ENCODE results near the gene AKAP6.
A peak's percentile ranks its signal among the peaks of the same experiment; 100 is the strongest.

The AKAP6 gene

DNA sequence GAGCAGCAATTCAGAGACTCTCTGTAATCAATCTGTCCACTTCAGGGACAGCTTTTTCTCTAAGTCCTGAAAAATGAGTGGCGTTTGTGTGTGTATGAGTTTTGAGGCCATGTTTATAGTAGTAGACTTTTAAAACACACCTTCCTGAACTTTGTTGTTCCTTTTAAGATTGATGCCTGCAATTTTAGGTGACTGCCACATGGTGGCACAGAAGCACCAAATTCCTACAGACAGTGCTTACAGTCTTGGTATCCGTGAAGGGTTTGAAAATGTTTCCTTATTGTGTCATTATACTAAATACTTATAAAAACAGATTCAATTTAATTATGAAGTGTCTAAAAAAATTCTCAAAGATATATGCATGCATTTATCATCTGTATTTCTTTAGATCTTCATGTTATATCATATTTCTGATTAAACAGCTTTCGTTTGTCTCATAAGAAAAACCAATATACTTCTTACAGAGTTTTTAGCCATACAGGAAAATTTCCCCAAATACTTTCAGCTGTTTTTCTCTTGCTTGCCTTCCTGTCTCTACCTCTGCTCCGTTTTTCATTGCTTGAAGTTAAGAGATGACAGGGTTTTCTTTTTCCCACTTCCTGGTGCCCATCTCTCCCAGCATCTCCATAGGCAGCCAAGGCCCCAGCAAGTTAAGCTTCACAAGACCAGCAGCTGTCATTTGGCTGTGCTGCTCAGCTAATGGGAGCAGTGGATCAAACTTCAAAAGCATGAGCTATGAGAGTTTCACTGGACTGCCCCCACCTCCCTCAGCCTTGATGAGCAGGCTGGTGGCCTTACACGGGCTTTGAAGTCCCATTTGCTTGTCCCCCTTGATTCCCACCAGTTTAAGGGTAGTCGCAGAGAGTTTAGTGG is 259.6 kb downstream of the AKAP6 start:
- peak; percentile 41 for DNase-seq (ENCODE audit: low read depth)
- TF ChIP-seq, protein P1, sequence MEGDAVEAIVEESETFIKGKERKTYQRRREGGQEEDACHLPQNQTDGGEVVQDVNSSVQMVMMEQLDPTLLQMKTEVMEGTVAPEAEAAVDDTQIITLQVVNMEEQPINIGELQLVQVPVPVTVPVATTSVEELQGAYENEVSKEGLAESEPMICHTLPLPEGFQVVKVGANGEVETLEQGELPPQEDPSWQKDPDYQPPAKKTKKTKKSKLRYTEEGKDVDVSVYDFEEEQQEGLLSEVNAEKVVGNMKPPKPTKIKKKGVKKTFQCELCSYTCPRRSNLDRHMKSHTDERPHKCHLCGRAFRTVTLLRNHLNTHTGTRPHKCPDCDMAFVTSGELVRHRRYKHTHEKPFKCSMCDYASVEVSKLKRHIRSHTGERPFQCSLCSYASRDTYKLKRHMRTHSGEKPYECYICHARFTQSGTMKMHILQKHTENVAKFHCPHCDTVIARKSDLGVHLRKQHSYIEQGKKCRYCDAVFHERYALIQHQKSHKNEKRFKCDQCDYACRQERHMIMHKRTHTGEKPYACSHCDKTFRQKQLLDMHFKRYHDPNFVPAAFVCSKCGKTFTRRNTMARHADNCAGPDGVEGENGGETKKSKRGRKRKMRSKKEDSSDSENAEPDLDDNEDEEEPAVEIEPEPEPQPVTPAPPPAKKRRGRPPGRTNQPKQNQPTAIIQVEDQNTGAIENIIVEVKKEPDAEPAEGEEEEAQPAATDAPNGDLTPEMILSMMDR (IDR thresholded peaks at IDR 0.05; ENCODE audit: low read depth, low read length, missing control alignments), result peak; percentile 71

DNA sequence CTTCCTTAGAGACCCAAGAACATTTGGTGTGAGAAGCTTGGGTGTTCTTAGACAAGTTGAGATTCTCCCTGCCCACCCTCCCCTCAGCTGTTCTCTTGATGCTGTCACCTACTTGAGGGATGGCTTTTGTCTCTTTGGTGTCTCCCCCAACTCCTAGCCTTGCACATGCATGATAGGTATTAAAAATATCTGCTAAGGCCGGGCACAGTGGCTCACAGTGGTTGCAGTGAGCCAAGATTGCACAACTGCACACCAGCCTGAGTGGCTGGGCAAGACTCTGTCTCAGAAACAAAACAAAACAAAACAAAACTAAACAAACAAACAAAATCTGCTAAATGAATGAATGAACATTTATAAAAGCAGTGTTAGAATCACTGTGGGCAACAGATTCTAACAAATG is 261.1 kb downstream of the AKAP6 start:
- DNase-seq (ENCODE audit: low read depth), result no peak
- H3K4me3 ChIP-seq (ENCODE audit: low read depth, low read length), result no peak overlapping the region
- TF ChIP-seq, protein P1 (IDR thresholded peaks at IDR 0.05; ENCODE audit: low read depth, low read length, missing control alignments), result no peak
- in situ Hi-C loops (cut with HindIII; ENCODE audit: low sequenced_read_pairs), result loop anchor here (5.0 to 25.0 kb wide), 3 partner anchors 122 to 1722 kb away; no protein-coding TSS in a partner anchor

More for the DNA sequence above, 259.6 kb downstream of the AKAP6 start:
- no peak overlapping the region for H3K4me3 ChIP-seq (ENCODE audit: low read depth, low read length)
- in situ Hi-C loops (cut with HindIII; ENCODE audit: low sequenced_read_pairs), result loop anchor here (10.0 to 25.0 kb wide), 3 partner anchors 124 to 1724 kb away; no protein-coding TSS in a partner anchor

DNA sequence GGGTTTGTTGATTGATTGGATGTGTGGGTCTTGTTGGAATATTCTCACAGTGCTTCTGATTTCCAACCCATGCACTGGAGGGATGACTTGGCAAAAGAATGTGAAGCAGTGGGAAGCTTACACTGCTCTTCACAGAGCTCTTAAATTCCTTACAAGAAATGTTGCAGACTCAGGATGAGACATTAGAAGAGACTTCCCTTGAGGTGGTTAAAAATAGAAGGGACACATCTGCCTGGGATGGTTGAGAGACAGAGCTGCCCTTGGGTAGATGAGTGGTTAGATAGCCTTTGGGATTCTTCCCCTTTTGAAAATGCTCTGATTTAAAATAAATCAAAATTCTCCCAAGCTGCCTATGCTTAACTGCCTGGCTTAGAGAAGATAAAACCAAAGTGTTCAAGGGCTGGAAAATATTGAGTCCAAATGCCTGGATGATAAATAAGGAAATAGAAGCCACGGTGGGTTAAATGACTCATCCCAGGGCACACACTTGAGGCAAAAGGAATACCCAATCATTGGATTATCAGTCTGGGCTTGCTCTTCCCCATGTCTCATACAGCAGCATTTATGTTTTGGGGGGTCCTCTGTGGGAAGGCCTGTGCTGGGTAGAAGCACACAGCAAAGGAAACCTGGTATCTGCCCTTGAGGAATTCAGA is 264.3 kb downstream of the AKAP6 start:
- TF ChIP-seq, protein P1 (IDR thresholded peaks at IDR 0.05; ENCODE audit: low read depth, low read length, missing control alignments), result no peak
- in situ Hi-C loops (cut with HindIII; ENCODE audit: low sequenced_read_pairs), result loop anchor here (5.0 to 25.0 kb wide), 3 partner anchors 119 to 1719 kb away; no protein-coding TSS in a partner anchor
- H3K4me3 ChIP-seq (ENCODE audit: low read depth, low read length), result no peak overlapping the region
- DNase-seq (ENCODE audit: low read depth), result no peak

DNA sequence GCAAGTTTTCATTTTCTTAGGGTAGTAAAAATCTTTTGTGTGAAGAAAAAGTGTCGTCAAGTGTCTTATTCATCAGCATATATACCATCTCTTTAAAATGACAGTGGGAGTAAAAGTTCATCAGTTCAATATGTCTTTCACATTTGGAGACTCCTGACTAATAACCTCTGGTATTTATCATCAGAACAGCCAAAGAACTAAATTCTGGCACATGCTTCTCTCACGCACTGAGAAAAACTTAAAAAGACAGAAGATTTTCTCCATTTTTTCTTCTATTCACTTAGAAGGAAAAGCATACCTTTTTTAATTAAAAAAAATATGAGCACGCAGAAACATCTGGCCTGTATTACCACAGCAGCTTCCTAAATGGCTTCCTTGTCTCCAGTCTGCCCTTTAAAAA is 265.7 kb downstream of the AKAP6 start:
- H3K4me3 ChIP-seq (ENCODE audit: low read depth, low read length), result no peak overlapping the region
- TF ChIP-seq, protein P1 (IDR thresholded peaks at IDR 0.05; ENCODE audit: low read depth, low read length, missing control alignments), result no peak
- in situ Hi-C loops (cut with HindIII; ENCODE audit: low sequenced_read_pairs), result loop anchor here (5.0 to 25.0 kb wide), 3 partner anchors 118 to 1718 kb away; no protein-coding TSS in a partner anchor
- no peak for DNase-seq (ENCODE audit: low read depth)

DNA sequence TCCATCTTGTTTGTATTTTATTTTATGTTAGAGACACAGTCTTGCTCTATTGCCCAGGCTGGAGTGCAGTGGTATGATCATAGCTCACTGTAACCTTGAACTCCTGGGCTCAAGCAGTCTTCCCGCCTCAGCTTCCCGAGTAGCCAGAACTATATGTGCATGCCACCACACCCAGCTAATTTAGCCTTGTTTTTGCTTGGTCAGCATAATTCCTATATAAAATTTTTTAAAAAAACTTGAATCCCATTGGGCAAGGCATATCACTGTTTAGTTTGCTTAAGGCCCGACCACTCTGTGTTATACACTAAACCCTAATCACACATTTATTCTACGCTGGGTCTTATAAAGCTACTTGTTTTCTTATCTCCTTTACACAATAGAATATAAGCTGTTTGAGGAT is 266.4 kb downstream of the AKAP6 start:
- H3K4me3 ChIP-seq (ENCODE audit: low read depth, low read length), result no peak overlapping the region
- DNase-seq (ENCODE audit: low read depth), result no peak
- in situ Hi-C loops (cut with HindIII; ENCODE audit: low sequenced_read_pairs), result loop anchor here (25.0 kb wide), 2 partner anchors 117 to 1717 kb away; no protein-coding TSS in a partner anchor
- TF ChIP-seq, protein P1 (IDR thresholded peaks at IDR 0.05; ENCODE audit: low read depth, low read length, missing control alignments), result no peak

DNA sequence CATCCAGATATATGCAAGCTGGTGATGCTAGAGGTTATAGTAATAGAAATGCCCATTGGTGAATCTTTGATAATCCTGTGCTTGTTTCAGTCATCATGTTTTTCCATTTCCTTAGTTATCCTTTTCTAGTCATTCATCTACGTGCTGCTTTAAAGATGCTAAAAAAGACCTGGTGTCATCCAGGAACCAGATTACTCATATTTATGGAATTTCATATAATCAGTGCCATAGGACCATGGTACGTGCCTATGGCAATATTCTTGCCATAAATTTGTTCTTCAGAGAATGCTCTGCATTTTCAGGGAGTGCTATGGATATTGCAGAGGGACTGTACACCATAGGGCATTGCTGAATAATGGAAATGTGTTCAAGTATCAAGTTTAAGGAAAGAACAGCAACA is 267.3 kb downstream of the AKAP6 start:
- no peak overlapping the region for H3K4me3 ChIP-seq (ENCODE audit: low read depth, low read length)
- in situ Hi-C loops (cut with HindIII; ENCODE audit: low sequenced_read_pairs), result loop anchor here (25.0 kb wide), 2 partner anchors 116 to 1716 kb away; no protein-coding TSS in a partner anchor
- DNase-seq (ENCODE audit: low read depth), result no peak
- TF ChIP-seq, protein P1 (IDR thresholded peaks at IDR 0.05; ENCODE audit: low read depth, low read length, missing control alignments), result no peak
